Skeletal muscle cell (primary cell): ENCODE data around the gene XYLT1.

Experiments
- DNase-seq: peaks from one replicate; pipeline ENCODE4 v3.0.0-alpha.2; 2010; ENCODE audit warnings: low read depth
- H3K4me3 ChIP-seq: 2 replicates; pipeline ENCODE4 v1.5.1; 2011; ENCODE audit warnings: low read depth, mild to moderate bottlenecking, control low read depth, low read length, moderate library complexity

XYLT1 gene

DNA sequence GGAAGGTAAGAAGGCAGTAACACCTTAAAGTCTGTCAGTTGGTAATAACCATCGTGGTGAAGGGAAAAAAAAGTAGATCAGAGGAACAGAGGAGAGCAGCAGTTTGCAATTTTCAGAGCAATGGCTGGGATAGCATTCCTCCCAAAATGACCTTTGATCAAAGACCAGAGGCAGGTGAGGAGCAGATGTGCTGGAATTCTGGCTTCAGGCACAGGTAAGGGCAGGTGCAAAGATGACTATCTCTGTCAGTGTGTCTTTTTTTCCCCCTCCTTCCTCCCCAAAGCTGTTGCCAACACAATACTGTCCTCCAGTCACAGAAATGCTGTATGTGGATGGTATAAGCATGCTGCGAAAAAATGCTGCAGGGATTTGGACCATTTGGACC lies 166.7 kb downstream of the XYLT1 start:
- DNase-seq, result no peak
- H3K4me3 ChIP-seq, result no peak overlapping the region

- no peak for DNase-seq
- no peak overlapping the region for H3K4me3 ChIP-seq
Observed at GRCh38 chr16:17303101-17303500, 167.7 kb downstream of the XYLT1 start.

- no peak for DNase-seq
- no peak overlapping the region for H3K4me3 ChIP-seq
Observed at GRCh38 chr16:17302620-17303019, 168.1 kb downstream of the XYLT1 start.

- H3K4me3 ChIP-seq, result no peak overlapping the region
- no peak for DNase-seq
Observed at GRCh38 chr16:17302214-17302613, 168.5 kb downstream of the XYLT1 start.

DNA sequence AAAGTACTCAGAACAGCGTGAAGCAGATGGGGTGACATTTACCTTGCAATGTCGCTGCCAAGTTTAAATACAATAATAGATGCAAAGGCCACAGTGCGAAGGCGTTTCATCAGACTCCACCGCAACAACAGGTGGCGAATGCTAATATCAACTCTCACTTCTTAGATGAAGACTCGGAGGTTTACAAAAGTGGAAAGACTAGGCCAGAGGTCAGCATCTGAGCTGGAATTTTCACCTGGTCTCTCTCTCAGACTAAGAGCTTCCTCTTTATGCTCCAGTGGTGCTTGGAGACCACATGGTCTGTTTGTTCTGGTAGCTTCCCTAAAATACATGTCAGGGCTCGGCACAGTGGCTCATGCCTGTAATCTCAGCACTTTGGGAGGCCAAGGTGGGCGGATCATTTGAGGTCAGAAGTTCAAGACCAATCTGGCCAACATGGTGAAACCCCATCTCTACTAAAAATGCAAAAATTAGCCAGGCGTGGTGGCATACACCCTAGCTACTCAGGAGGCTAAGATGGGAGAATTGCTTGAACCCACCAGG lies 169.1 kb downstream of the XYLT1 start:
- no peak for DNase-seq
- H3K4me3 ChIP-seq, result no peak overlapping the region

DNA sequence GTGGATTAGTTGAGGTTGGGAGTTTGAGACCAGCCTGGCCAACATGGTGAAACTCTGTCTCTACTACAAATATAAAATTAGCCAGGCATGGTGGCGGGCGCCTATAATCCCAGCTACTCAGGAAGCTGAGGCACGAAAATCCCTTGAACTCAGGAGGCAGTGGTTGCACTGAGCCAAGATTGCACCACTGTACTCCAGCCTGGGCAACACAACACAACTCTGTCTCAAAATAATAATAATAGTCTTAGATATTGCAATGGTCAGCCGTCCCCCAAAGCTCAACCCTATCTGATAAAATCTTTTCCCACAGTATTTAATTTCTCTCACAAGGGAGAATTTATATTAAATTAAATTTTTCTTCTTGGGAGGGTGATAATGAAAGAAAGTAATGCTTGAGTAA lies 169.6 kb downstream of the XYLT1 start:
- H3K4me3 ChIP-seq, result no peak overlapping the region

DNA sequence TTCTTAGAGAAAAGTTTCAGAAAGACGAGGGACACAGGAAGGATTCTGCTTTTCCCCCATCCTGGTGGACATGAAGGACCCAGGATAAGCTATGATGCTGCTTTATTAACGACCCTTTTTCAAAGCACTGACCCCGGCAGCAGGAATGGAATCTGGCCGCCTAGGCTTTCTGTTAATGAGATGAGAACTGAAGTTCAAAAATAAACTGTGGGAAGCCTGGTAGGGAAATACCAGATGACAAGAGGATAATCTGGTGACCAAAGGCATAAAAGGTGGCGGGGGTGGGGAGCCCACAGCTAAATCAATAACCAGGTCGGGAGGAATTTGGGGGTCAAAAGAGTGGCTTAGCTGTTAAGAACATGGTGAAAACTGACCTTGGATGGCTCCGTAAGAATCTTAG lies 171.0 kb downstream of the XYLT1 start:
- no peak overlapping the region for H3K4me3 ChIP-seq
- no peak for DNase-seq

More for the DNA sequence above, 169.6 kb downstream of the XYLT1 start:
- no peak for DNase-seq

- DNase-seq, result no peak
- no peak overlapping the region for H3K4me3 ChIP-seq
Observed at GRCh38 chr16:17298238-17298637, 172.5 kb downstream of the XYLT1 start.

DNA sequence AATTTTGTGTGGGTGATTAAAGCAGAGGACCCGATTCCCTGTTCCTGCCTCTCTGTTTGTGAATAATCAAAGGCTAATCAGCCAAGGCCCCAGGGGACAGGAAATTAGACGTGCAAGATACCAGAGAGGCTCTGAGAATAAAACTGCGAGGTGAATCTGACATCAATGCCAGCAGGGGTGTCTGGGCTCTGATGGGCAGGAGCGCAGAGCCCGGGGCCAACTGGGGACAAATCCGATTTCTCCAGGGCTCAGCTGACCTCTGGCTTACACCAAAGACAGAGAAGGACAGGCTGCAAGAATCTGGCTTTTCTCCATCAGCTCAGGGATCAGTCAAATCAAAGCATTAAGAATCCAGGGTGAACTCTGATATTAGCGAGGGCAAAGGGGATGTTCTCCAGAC lies 174.3 kb downstream of the XYLT1 start:
- H3K4me3 ChIP-seq, result no peak overlapping the region
- DNase-seq, result no peak

DNA sequence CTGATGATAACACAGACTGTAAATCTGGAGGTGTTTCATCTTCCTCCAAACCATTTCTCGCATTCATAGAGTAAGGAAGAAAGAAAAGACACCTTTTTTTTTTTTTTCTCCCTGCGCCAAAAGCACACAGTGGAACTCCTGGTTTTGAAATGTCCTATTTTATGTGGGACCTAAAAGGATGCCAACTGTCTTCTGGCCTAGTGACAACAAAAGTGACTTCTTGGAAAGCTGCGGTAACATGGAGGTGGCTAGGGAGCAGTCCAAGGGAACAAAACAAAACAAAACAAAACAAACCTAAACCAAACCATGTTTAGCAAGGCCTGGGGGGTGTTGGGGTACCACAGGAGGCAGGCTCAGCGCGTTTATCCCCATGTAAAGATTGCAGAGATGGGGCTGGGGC lies 174.8 kb downstream of the XYLT1 start:
- H3K4me3 ChIP-seq, result no peak overlapping the region
- no peak for DNase-seq

- no peak overlapping the region for H3K4me3 ChIP-seq
- no peak for DNase-seq
Observed at GRCh38 chr16:17294856-17295255, 175.9 kb downstream of the XYLT1 start.

- DNase-seq, result no peak
- H3K4me3 ChIP-seq, result no peak overlapping the region
Observed at GRCh38 chr16:17293813-17294558, 176.8 kb downstream of the XYLT1 start.

DNA sequence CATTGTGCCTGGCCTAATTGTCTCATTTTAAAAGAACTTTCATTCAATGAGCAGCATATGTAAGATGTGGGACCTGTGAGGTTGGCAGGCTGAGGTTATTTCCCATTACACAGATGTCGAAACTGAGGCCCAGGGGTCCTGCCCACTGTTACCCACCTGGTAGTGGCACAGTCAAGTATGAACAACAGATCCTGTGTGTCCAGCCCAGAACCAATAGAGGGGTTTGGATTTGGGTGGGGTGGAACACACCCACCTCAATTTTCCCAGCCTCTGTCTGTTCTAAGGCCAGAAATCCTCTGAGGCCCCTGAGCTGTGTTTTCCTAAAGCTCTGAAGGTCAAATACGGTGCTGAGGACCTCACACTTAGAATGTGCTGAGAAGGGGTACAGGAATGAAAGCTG lies 179.5 kb downstream of the XYLT1 start:
- DNase-seq, result no peak

DNA sequence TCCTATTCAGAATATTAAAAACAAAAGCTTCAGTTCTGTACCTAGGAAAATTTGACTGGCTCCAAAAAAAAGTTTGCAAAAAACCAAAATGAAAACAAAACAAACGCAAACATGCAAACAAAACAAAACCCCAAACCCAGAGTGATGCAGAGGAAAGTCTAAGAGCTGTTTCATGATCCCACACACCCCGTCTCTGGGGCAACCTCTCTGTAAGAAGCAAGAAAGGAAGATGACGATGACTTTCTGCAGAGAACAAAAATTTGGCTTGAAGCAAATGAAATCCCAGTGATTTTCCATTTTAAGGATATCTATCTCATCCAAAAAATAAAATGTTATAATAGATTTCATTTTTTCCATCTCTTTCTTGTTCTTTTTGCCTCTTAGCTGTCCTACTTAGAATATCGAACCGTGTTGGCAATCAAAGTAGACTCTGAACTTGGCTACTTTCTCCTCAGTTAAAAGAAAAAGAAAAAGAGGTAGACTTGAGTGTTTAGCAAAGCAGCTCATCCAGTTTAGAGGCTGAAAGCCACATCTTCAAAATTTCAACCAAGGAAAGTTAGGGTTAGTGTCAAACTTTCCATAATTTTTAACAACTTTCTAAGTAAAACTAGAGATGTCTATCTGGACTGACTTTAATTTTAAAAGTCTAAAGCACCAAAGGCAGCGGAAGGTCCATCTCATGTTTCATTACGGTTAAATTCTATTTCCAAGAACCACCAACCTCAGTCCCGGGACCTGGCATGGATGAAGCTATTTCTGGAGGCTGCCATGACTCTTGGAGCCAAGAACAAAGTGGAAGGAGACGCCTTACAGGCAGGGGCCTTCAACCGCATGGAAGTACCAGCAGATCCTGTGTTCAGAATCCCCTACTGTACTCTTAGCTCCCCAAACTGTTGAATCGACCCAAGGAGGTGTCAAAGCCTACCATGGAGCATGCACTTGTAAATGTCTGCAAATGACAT lies 180.8 kb downstream of the XYLT1 start:
- DNase-seq, result no peak
- H3K4me3 ChIP-seq, result no peak overlapping the region

More for the DNA sequence above, 179.5 kb downstream of the XYLT1 start:
- H3K4me3 ChIP-seq, result no peak overlapping the region

DNA sequence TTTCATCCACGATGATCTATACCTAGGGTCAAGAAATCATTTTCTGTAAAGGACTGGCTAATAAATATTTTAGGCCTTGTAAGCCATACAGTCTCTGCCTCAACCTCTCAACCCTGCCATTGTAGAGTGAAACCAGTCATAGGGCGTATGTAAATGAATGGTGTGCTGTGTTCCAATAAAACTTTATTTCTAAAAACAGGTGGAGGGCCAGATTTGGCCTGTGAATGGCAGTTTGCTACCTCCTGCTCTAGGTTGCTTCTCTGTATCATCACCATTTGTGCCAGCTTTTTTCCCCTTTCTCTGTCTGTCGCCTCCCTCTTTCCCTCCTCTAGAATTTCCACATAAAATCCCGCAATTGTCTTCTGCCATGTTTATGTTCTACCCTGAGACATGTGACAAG lies 181.7 kb downstream of the XYLT1 start:
- DNase-seq, result no peak
- H3K4me3 ChIP-seq, result no peak overlapping the region

DNA sequence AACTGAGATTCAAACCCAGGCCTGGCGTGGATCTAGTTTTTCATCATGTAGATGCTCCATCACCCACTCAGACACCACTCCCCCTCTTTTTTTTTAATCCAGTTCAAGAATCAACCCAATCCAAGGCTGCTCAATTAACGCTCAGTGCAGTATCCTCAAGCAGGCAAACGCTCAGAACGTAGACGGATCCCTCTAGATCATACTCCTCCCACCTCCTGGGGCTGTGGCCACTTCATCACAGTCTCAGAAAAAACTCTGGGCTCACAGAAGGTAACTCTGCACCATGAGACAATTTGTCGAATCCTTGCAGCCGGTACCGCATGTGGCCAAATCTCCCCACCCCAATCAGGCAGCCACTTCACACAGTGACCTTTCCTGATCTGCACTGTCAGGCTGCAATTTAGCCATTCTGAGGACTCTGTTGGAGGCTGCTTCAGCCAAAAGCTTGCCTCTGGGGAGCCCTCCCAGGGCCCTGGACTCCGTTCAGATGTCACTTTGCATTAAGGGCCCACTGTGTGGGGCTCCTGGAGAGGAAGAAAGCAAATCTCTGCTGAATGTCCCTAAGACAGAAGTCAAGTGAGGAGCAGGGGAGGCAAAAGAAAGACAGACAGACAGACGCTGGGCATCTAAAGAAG lies 183.5 kb downstream of the XYLT1 start:
- no peak overlapping the region for H3K4me3 ChIP-seq

DNA sequence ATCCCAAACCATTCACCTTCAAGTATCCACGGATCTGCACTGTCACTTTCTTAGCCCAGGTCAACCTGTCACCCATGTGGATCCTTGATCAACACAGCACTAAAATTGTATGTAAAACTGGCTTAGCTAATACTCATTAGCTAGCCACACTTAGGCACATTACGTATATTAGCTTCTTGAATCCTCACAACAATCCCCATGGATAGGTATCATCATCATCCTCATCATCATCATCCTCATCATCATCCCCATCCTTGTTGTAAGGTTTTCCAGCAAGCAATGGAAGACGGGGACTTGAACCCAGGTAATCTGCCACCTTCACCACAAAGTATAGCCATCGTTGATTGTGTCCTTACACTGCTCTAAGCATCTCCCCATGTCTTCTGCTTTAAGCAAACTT lies 184.3 kb downstream of the XYLT1 start:
- H3K4me3 ChIP-seq, result no peak overlapping the region
- no peak for DNase-seq

More for the DNA sequence above, 183.5 kb downstream of the XYLT1 start:
- no peak for DNase-seq

- H3K4me3 ChIP-seq, result no peak overlapping the region
- no peak for DNase-seq
Observed at GRCh38 chr16:17283016-17283415, 187.7 kb downstream of the XYLT1 start.

DNA sequence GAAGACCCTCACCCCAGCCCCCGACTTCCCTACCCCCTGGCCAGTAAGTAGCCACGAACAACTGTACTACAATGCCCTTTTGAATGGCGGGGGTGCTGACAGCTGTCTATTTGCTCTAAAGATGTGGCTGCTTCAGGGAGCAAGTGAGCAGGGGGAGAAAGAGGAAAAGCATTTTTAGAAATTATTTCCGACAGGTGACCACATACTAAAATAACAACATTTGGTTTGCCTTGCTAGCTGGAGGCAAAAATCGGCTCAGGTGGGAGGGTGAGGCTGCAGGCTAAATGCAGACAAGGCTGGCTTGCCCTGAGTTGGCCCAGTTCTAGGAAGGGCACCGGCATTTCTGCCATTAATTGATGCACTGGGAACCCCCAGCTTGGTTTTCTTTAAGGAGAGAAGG lies 188.5 kb downstream of the XYLT1 start:
- H3K4me3 ChIP-seq, result no peak overlapping the region
- no peak for DNase-seq

GRCh38 chr16:17281052-17281451 lies 189.7 kb downstream of the XYLT1 start:
- DNase-seq, result no peak
- no peak overlapping the region for H3K4me3 ChIP-seq
